OCI-LY1 (cell line): ENCODE results near the gene DGCR8.

Experiments
- EZH2 ChIP-seq: fragments of 200-600 bp; sonication (generic), shearing (Covaris generic); IDR thresholded peaks from 2 replicates; pipeline ENCODE4 v1.8.0; 2017; ENCODE audit warnings: borderline replicate concordance, mixed run types, mild to moderate bottlenecking, antibody characterized with exemption, low read length, moderate library complexity, mixed read lengths
- TF ChIP-seq, protein P1 (sequence below): fragments of 200-600 bp; sonication (generic), shearing (Covaris generic); IDR thresholded peaks from 2 replicates; pipeline ENCODE4 v1.5.1; 2017; ENCODE audit warnings: mild to moderate bottlenecking, antibody characterized with exemption, low read length, moderate library complexity, mixed read lengths

DNA sequence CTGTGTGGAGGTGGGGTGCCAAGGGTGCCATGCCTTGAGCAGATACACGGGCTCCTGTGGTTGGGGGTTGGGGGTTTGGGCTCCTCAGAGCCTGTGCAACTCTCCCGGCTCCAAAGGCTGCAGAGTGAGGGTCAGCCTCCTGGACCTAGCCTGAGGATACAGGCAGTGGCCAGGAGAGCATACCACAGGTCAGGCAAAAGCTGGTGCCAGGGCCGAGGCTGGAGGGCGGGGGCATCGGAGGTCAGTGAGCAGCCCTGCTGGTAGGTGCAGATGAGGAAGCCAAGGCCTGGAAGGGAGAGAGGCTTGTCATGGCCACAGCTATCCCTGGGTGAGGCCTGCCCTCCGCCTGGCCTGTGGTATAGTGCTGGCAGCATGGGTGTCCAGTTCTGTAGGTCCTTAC, 25.6 kb upstream of the DGCR8 start:
- TF ChIP-seq, protein P1, sequence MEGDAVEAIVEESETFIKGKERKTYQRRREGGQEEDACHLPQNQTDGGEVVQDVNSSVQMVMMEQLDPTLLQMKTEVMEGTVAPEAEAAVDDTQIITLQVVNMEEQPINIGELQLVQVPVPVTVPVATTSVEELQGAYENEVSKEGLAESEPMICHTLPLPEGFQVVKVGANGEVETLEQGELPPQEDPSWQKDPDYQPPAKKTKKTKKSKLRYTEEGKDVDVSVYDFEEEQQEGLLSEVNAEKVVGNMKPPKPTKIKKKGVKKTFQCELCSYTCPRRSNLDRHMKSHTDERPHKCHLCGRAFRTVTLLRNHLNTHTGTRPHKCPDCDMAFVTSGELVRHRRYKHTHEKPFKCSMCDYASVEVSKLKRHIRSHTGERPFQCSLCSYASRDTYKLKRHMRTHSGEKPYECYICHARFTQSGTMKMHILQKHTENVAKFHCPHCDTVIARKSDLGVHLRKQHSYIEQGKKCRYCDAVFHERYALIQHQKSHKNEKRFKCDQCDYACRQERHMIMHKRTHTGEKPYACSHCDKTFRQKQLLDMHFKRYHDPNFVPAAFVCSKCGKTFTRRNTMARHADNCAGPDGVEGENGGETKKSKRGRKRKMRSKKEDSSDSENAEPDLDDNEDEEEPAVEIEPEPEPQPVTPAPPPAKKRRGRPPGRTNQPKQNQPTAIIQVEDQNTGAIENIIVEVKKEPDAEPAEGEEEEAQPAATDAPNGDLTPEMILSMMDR, result no peak
- no peak for TF ChIP-seq EZH2
